H9 (cell line): ENCODE measurements around the gene PTPN2. TPM values are rescaled to one million over a fixed set of nuclear protein-coding genes. Genes with fewer than 3 reads are reported as not detected.

Experiments
- DNase-seq: peaks from one replicate; pipeline ENCODE4 v3.0.0-alpha.2; 2017
- H2AFZ ChIP-seq: one replicate; pipeline ENCODE4 v1.6.1; 2013; ENCODE audit warnings: mild to moderate bottlenecking, low read length, control low read depth, moderate library complexity
- H2AK5ac ChIP-seq: 2 replicates; pipeline ENCODE4 v1.6.1; 2013; ENCODE audit warnings: low read length, control low read depth, mixed read lengths; ENCODE audit not compliant: insufficient read length
- H2BK120ac ChIP-seq: one replicate; pipeline ENCODE4 v1.6.1; 2013; ENCODE audit warnings: low read depth, mild to moderate bottlenecking, low read length, control low read depth, inconsistent platforms; ENCODE audit not compliant: poor library complexity, severe bottlenecking
- H2BK12ac ChIP-seq: 2 replicates; pipeline ENCODE4 v1.6.1; 2013; ENCODE audit warnings: low read length, control low read depth, mixed read lengths, low read depth; ENCODE audit not compliant: insufficient read length
- H2BK15ac ChIP-seq: 2 replicates; pipeline ENCODE4 v1.6.1; 2013; ENCODE audit warnings: low read depth, low read length, control low read depth
- H2BK20ac ChIP-seq: one replicate; pipeline ENCODE4 v1.6.1; 2013; ENCODE audit warnings: low read depth, mild to moderate bottlenecking, low read length, control low read depth, inconsistent platforms; ENCODE audit not compliant: poor library complexity, severe bottlenecking
- H2BK5ac ChIP-seq: 2 replicates; pipeline ENCODE4 v1.6.1; 2013; ENCODE audit warnings: low read length, control low read depth, mixed read lengths; ENCODE audit not compliant: insufficient read length
- H3K14ac ChIP-seq: 2 replicates; pipeline ENCODE4 v1.6.1; 2013; ENCODE audit warnings: low read length, control low read depth; ENCODE audit not compliant: insufficient read depth
- H3K18ac ChIP-seq: 2 replicates; pipeline ENCODE4 v1.6.1; 2013; ENCODE audit warnings: low read depth, mild to moderate bottlenecking, mixed read lengths, low read length, control low read depth; ENCODE audit not compliant: insufficient read length
- H3K23ac ChIP-seq: 2 replicates; pipeline ENCODE4 v1.6.1; 2013; ENCODE audit warnings: low read length, control low read depth, mixed read lengths, low read depth; ENCODE audit not compliant: insufficient read length
- H3K23me2 ChIP-seq: 2 replicates; pipeline ENCODE4 v1.6.1; 2013; ENCODE audit warnings: low read depth, mild to moderate bottlenecking, mixed read lengths, low read length, control low read depth; ENCODE audit not compliant: insufficient read length, poor library complexity, severe bottlenecking
- H3K27ac ChIP-seq: 2 replicates; pipeline ENCODE4 v1.5.1; 2013; ENCODE audit warnings: low read length, control low read depth, mixed read lengths, low read depth; ENCODE audit not compliant: insufficient read length
- H3K27me3 ChIP-seq: 2 replicates; pipeline ENCODE4 v1.6.1; 2013; ENCODE audit warnings: low read length, control low read depth, inconsistent platforms; ENCODE audit not compliant: insufficient read depth
- H3K4ac ChIP-seq: 2 replicates; pipeline ENCODE4 v1.6.1; 2013; ENCODE audit warnings: low read depth, mild to moderate bottlenecking, control low read depth, inconsistent platforms, low read length, moderate library complexity
- H3K4me1 ChIP-seq: 2 replicates; pipeline ENCODE4 v1.6.1; 2013; ENCODE audit warnings: low read length, control low read depth, inconsistent platforms; ENCODE audit not compliant: insufficient read depth
- H3K4me2 ChIP-seq: 2 replicates; pipeline ENCODE4 v1.6.1; 2013; ENCODE audit warnings: low read length, control low read depth, mixed read lengths; ENCODE audit not compliant: insufficient read length, insufficient read depth
- H3K56ac ChIP-seq: 2 replicates; pipeline ENCODE4 v1.6.1; 2013; ENCODE audit warnings: low read depth, mild to moderate bottlenecking, mixed read lengths, low read length, control low read depth; ENCODE audit not compliant: insufficient read length
- H3K79me1 ChIP-seq: 2 replicates; pipeline ENCODE4 v1.6.1; 2013; ENCODE audit warnings: low read depth, mild to moderate bottlenecking, moderate library complexity, low read length, control low read depth, inconsistent platforms; ENCODE audit not compliant: insufficient read depth, poor library complexity, severe bottlenecking
- H3K79me2 ChIP-seq: 2 replicates; pipeline ENCODE4 v1.6.1; 2013; ENCODE audit warnings: low read length, control low read depth, inconsistent platforms; ENCODE audit not compliant: insufficient read depth
- H3K9ac ChIP-seq: 2 replicates; pipeline ENCODE4 v1.6.1; 2013; ENCODE audit warnings: low read length, control low read depth, mixed read lengths; ENCODE audit not compliant: insufficient read length; ENCODE audit errors: extremely low read depth
- H3K9me3 ChIP-seq: one replicate; pipeline ENCODE4 v1.6.1; 2013; ENCODE audit warnings: low read depth, low read length, inconsistent platforms; ENCODE audit not compliant: control insufficient read depth
- H3T11ph ChIP-seq: one replicate; pipeline ENCODE4 v1.6.1; 2013; ENCODE audit warnings: mild to moderate bottlenecking, low read length, control low read depth, inconsistent platforms
- H4K20me1 ChIP-seq: one replicate; pipeline ENCODE4 v1.6.1; 2013; ENCODE audit not compliant: control insufficient read depth, insufficient read length, insufficient read depth
- H4K5ac ChIP-seq: 2 replicates; pipeline ENCODE4 v1.6.1; 2013; ENCODE audit warnings: low read depth, mild to moderate bottlenecking, mixed read lengths, low read length, control low read depth; ENCODE audit not compliant: insufficient read length
- H4K8ac ChIP-seq: replicated peaks from 2 replicates; pipeline ENCODE4 v1.6.1; 2013; ENCODE audit warnings: low read length, control low read depth, mixed read lengths, low read depth; ENCODE audit not compliant: insufficient read length
- H4K91ac ChIP-seq: 2 replicates; pipeline ENCODE4 v1.6.1; 2013; ENCODE audit warnings: low read depth, mild to moderate bottlenecking, moderate library complexity, mixed read lengths, low read length, control low read depth; ENCODE audit not compliant: insufficient read length
- H3K27ac Mint-ChIP-seq, 3 experiments: 2 replicates in 2 of 3; 3 replicates in 1 of 3; pipeline ENCODE4 v1.8.0; 2020 to 2021; ENCODE audit warnings: mixed read lengths in 3 of 3, mild to moderate bottlenecking in 1 of 3, moderate library complexity in 1 of 3
- H3K27me3 Mint-ChIP-seq: 2 replicates; pipeline ENCODE4 v1.8.0; 2021; ENCODE audit warnings: low read depth, mild to moderate bottlenecking, moderate library complexity, mixed read lengths
- H3K36me3 Mint-ChIP-seq, 3 experiments: 2 replicates in 2 of 3; 3 replicates in 1 of 3; pipeline ENCODE4 v1.8.0; 2020 to 2021; ENCODE audit warnings: low read depth in 3 of 3, mixed read lengths in 3 of 3; ENCODE audit not compliant: insufficient read depth in 1 of 3
- H3K4me1 Mint-ChIP-seq, 2 experiments: 2 replicates each; pipeline ENCODE4 v1.8.0; 2020; ENCODE audit warnings: mixed read lengths in 2 of 2
- H3K4me3 Mint-ChIP-seq, 2 experiments: 2 replicates in 1 of 2; 3 replicates in 1 of 2; pipeline ENCODE4 v1.8.0; 2020 to 2021; ENCODE audit warnings: mild to moderate bottlenecking in 2 of 2, mixed read lengths in 2 of 2, moderate library complexity in 1 of 2
- H3K9me3 Mint-ChIP-seq, 2 experiments: 2 replicates in 1 of 2; 3 replicates in 1 of 2; pipeline ENCODE4 v1.8.0; 2020; ENCODE audit warnings: mild to moderate bottlenecking in 2 of 2, mixed read lengths in 2 of 2, moderate library complexity in 1 of 2
- CTCF ChIP-seq: fragments of 200-600 bp; sonication (generic); conservative IDR thresholded peaks from 3 replicates; pipeline ENCODE4 v1.8.0; 2021; ENCODE audit warnings: antibody characterized with exemption, mild to moderate bottlenecking
- WGBS: extraction: QIAGEN DNeasy Blood & Tissue Kit; methylation state at CpG from one replicate; pipeline ENCODE4 v1.1.7; 2013; ENCODE audit warnings: missing lambda C conversion rate, low lambda C conversion rate, mixed read lengths; ENCODE audit not compliant: insufficient read length; ENCODE audit errors: extremely low coverage; 5-methylcytosine and 5-hydroxymethylcytosine counted together
- total RNA-seq: library from RNA; stranded (reverse); gene quantifications from 2 replicates; pipeline ENCODE4 v1.2.1, GENCODE V29; 2021

PTPN2 gene
- total RNA-seq, 1 experiment from 2014 or later, result 48.7 TPM

DNA sequence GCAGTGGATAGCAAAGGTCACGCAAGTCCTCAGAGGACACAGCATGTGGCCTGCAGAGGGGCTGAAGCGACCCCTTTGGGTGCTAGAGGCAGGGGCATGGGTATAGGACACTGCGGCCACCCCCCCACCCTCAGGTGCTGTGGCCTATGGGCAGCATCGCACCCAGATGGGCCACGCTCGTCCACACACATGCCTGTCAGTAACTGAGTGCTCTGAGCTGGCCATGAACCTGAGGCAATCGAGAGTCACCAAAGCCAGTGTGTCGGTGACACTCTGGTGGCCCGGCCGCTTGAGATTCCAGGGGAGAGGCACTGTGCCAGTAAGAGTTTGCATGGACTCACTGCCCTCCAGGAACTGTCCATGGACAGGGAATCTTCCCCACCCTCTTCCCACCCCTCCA lies 22.7 kb upstream of the PTPN2 start:
- no peaks in the 10 kb centered on the region for H3K23me2 ChIP-seq
- TF ChIP-seq CTCF, result no peak
- no peak overlapping the region for H4K5ac ChIP-seq
- H3K9me3 ChIP-seq, result no peaks in the 10 kb centered on the region
- no peaks in the 10 kb centered on the region for H4K20me1 ChIP-seq
- H2BK20ac ChIP-seq, result no peak overlapping the region
- H3K4me1 ChIP-seq, result no peaks in the 10 kb centered on the region
- no peaks in the 10 kb centered on the region for H3K79me1 ChIP-seq
- H3K4me2 ChIP-seq, result no peak overlapping the region
- no peak for DNase-seq
- H3K14ac ChIP-seq, result no peak overlapping the region
- Mint-ChIP-seq H3K9me3 (no peaks in the 10 kb centered on the region), H3K36me3 (no peaks in the 10 kb centered on the region), H3K4me1 (no peaks in the 10 kb centered on the region; a peak in 1 of 4 replicates), H3K27me3 (no peaks in the 10 kb centered on the region; the same call in 1 of the 2 replicates), H3K4me3 (no peak overlapping the region), H3K27ac (no peak overlapping the region)
- H3K79me2 ChIP-seq, result no peaks in the 10 kb centered on the region
- no peak overlapping the region for H3K9ac ChIP-seq
- H2BK15ac ChIP-seq, result no peak overlapping the region
- no peak overlapping the region for H3K23ac ChIP-seq
- H3K4ac ChIP-seq, result no peak overlapping the region
- no peak overlapping the region for H3K56ac ChIP-seq
- no peak overlapping the region for H2BK12ac ChIP-seq
- WGBS, result no CpG with 5 or more reads among the region's 10 CpGs
- no peak overlapping the region for H3T11ph ChIP-seq
- H4K91ac ChIP-seq, result no peak overlapping the region
- H2BK5ac ChIP-seq, result no peak overlapping the region
- no peak overlapping the region for H4K8ac ChIP-seq
- no peak overlapping the region for H2BK120ac ChIP-seq
- H2AK5ac ChIP-seq, result no peak overlapping the region
- H3K27me3 ChIP-seq, result no peaks in the 10 kb centered on the region
- H3K27ac ChIP-seq, result no peak overlapping the region
- H3K18ac ChIP-seq, result no peak overlapping the region
- H2AFZ ChIP-seq, result no peak overlapping the region
